Measurements from ENCODE around the gene VPS11. TPM values are rescaled to one million over a fixed set of nuclear protein-coding genes. Genes with fewer than 3 reads are reported as not detected.

The VPS11 gene
- total RNA-seq, 1 experiment from 2014 or later = 20.2 TPM

DNA sequence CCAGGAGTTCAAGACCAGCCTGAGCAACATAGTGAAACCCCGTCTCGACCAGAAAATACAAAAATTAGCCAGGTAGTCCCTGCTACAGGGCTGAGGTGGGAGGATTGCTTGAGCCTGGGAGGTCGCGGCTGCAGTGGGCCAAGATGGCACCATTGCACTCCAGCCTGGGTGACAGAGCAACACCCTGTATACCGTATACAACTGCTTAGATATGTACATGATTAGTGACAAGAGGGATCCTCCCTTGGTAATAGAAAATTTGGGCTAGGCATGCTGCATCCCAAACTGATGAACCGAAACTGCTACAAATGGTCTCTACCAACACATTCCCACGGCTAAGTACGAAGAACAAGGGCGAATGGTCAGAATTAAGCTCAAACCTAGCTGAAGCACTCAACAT, 24.7 kb upstream of the VPS11 start (continued):
- TF ChIP-seq, protein P1, sequence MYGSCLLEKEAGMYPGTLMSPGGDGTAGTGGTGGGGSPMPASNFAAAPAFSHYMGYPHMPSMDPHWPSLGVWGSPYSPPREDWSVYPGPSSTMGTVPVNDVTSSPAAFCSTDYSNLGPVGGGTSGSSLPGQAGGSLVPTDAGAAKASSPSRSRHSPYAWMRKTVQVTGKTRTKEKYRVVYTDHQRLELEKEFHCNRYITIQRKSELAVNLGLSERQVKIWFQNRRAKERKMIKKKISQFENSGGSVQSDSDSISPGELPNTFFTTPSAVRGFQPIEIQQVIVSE (CRISPR knock-in tag; IDR thresholded peaks at IDR 0.05; ENCODE audit: borderline replicate concordance) = no peak
- TF ChIP-seq, protein P2, sequence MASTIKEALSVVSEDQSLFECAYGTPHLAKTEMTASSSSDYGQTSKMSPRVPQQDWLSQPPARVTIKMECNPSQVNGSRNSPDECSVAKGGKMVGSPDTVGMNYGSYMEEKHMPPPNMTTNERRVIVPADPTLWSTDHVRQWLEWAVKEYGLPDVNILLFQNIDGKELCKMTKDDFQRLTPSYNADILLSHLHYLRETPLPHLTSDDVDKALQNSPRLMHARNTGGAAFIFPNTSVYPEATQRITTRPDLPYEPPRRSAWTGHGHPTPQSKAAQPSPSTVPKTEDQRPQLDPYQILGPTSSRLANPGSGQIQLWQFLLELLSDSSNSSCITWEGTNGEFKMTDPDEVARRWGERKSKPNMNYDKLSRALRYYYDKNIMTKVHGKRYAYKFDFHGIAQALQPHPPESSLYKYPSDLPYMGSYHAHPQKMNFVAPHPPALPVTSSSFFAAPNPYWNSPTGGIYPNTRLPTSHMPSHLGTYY (CRISPR knock-in tag; IDR thresholded peaks at IDR 0.05) = no peak
- TF ChIP-seq EMX1 (CRISPR knock-in tag; IDR thresholded peaks at IDR 0.05) = no peak

- ChIA-PET POLR2A (no interaction called here), CTCF (interaction anchor here (1.0 kb wide), 1 partner anchor 26 kb away, joined by 3 read pairs; no protein-coding TSS in a partner anchor)
- peaks cover 11% of the 10 kb centered on the region for H3K4me1 Mint-ChIP-seq
- no peaks in the 10 kb centered on the region for H3K27me3 Mint-ChIP-seq (ENCODE audit: low read depth)
- no peaks in the 10 kb centered on the region for H3K9me3 Mint-ChIP-seq
- H3K4me3 Mint-ChIP-seq = no peak overlapping the region
- H3K36me3 Mint-ChIP-seq = peaks cover 45% of the 10 kb centered on the region
- DNase-seq (ENCODE audit: low spot score) (peak; percentile 41), ATAC-seq (peak; percentile 83)
- peak overlapping the region; percentile 54 for H3K27ac Mint-ChIP-seq
- TF ChIP-seq, protein P3, sequence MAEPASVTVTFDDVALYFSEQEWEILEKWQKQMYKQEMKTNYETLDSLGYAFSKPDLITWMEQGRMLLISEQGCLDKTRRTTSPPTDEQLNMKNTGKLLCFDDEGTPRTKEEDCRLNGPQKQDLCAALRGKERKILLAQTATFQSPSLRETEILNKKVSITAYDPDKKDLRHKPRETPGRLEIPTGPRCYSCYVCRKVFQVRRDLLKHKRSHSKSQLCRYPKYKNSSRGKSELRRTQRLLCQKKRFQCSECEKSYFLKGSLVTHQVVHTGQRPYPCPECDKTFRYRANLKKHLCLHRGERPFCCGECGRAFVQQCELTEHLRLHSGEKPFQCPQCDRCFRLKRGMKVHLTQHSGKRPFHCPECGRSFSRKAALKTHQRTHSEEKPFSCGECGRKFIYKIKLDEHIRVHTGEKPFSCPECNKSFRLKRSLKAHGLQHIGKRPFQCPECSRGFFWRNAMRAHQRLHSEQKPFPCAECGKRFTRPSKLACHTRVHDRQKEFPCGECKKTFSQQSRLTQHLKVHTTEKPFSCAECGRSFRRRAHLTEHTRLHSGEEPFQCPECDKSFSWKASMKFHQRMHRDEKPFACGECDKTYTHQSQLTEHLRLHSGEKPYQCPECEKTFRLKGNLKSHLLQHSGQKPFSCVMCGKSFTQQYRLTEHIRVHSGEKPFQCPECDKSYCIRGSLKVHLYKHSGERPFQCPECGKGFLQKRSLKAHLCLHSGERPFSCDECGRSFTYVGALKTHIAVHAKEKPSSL (CRISPR knock-in tag; conservative IDR thresholded peaks at IDR 0.05) = no peak
- TF ChIP-seq ZBTB21 (CRISPR knock-in tag; IDR thresholded peaks at IDR 0.05; ENCODE audit: borderline replicate concordance) (no peak), CTCF (IDR thresholded peaks at IDR 0.05) (peak; percentile 36)
These were observed 22.9 kb upstream of the VPS11 start for GRCh38 chr11:119044708-119045107.

DNA sequence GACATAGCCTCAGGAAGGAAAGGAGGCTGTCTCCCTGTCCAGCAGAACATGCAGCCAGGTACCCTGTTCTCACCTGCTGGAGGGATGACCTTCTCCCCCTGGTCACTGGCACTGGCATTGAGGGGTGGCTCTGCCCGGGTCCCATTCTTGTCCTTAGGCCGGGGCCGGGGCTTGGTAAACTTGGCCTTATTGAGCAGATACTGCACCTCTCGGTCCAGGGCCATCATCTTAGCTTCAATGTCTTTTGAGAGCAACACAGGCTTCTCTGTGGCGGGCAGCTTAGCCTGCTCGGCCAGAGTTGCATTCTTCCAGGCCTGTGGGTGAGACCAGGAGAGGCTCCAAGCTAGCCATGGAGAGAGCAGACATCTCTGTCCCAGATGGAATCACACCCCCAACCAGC, 21.1 kb upstream of the VPS11 start:
- H3K9me3 Mint-ChIP-seq = no peaks in the 10 kb centered on the region
- POLR2A ChIA-PET = interaction anchor here (2.1 kb wide), 1 partner anchor 10 kb away, joined by 8 read pairs; no protein-coding TSS in a partner anchor
- no peak for DNase-seq (ENCODE audit: low spot score)
- CTCF ChIA-PET = no interaction called here
- peaks cover 7% of the 10 kb centered on the region for H3K4me1 Mint-ChIP-seq
- H3K36me3 Mint-ChIP-seq = peaks cover 56% of the 10 kb centered on the region
- no peak overlapping the region for H3K27ac Mint-ChIP-seq
- H3K27me3 Mint-ChIP-seq (ENCODE audit: low read depth) = no peaks in the 10 kb centered on the region
- no peak for ATAC-seq
- TF ChIP-seq, protein P4, sequence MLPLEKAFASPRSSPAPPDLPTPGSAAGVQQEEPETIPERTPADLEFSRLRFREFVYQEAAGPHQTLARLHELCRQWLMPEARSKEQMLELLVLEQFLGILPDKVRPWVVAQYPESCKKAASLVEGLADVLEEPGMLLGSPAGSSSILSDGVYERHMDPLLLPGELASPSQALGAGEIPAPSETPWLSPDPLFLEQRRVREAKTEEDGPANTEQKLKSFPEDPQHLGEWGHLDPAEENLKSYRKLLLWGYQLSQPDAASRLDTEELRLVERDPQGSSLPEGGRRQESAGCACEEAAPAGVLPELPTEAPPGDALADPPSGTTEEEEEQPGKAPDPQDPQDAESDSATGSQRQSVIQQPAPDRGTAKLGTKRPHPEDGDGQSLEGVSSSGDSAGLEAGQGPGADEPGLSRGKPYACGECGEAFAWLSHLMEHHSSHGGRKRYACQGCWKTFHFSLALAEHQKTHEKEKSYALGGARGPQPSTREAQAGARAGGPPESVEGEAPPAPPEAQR (CRISPR knock-in tag; IDR thresholded peaks at IDR 0.05) = no peak
- TF ChIP-seq RELA (CRISPR knock-in tag; IDR thresholded peaks at IDR 0.05; ENCODE audit: borderline replicate concordance) = no peak
- H3K4me3 Mint-ChIP-seq = no peak overlapping the region

- ChIA-PET POLR2A (interaction anchor here (2.1 kb wide), 1 partner anchor 9 kb away, joined by 8 read pairs; no protein-coding TSS in a partner anchor), CTCF (interaction anchor here (0.7 to 0.9 kb wide), 2 partner anchors 16 to 20 kb away, joined by 3 to 5 read pairs; partner anchors contain the start of gene VPS11)
- Mint-ChIP-seq H3K27ac (no peak overlapping the region), H3K27me3 (ENCODE audit: low read depth) (no peaks in the 10 kb centered on the region), H3K4me1 (peaks cover 7% of the 10 kb centered on the region), H3K36me3 (peaks cover 61% of the 10 kb centered on the region), H3K9me3 (no peaks in the 10 kb centered on the region), H3K4me3 (no peak overlapping the region)
- ATAC-seq (no peak), DNase-seq (ENCODE audit: low spot score) (no peak)
- TF ChIP-seq USF2 (CRISPR knock-in tag; IDR thresholded peaks at IDR 0.05) (no peak), EMX1 (CRISPR knock-in tag; IDR thresholded peaks at IDR 0.05) (no peak), KAT7 (CRISPR knock-in tag; IDR thresholded peaks at IDR 0.05; ENCODE audit: borderline replicate concordance) (no peak), ZBTB21 (CRISPR knock-in tag; IDR thresholded peaks at IDR 0.05; ENCODE audit: borderline replicate concordance) (no peak), ZNF396 (CRISPR knock-in tag; IDR thresholded peaks at IDR 0.05; ENCODE audit: borderline replicate concordance) (no peak), TP53 (CRISPR knock-in tag; IDR thresholded peaks at IDR 0.05) (no peak)
- TF ChIP-seq, protein P5, sequence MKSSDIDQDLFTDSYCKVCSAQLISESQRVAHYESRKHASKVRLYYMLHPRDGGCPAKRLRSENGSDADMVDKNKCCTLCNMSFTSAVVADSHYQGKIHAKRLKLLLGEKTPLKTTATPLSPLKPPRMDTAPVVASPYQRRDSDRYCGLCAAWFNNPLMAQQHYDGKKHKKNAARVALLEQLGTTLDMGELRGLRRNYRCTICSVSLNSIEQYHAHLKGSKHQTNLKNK (CRISPR knock-in tag; IDR thresholded peaks at IDR 0.05) = no peak
- TF ChIP-seq, protein P6, sequence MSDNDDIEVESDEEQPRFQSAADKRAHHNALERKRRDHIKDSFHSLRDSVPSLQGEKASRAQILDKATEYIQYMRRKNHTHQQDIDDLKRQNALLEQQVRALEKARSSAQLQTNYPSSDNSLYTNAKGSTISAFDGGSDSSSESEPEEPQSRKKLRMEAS (CRISPR knock-in tag; IDR thresholded peaks at IDR 0.05) = no peak
These were observed 20.4 kb upstream of the VPS11 start for GRCh38 chr11:119047205-119047604.

Measured in WTC11 (cell line).